ENCODE measurements around the gene MRPL40.
"Not testable (repeated sequence)": the region's sequence is repeated elsewhere in the genome, so short reads cannot be mapped to it uniquely, and the experiment has no call there.

MRPL40 gene

DNA sequence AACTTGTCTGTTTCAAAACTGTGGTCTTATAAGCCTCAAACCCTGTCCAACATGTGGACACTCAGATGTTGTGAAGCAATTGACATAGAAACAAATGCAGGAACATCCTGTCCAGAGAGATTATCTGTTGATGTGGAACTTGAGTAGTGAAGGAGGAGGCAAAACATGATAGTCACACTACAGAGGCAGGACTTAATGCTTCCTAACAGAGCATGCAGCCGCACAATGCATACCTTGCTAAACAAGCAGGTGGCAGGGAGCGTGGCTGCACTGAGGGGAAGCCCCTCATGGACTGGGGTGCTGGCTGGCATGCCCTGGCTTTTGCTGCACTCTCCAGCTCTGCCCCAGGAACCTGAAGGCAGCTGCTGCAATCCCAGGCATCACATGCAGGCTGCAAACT is 9.8 kb downstream of the MRPL40 start:
- no peak for DNase-seq

DNA sequence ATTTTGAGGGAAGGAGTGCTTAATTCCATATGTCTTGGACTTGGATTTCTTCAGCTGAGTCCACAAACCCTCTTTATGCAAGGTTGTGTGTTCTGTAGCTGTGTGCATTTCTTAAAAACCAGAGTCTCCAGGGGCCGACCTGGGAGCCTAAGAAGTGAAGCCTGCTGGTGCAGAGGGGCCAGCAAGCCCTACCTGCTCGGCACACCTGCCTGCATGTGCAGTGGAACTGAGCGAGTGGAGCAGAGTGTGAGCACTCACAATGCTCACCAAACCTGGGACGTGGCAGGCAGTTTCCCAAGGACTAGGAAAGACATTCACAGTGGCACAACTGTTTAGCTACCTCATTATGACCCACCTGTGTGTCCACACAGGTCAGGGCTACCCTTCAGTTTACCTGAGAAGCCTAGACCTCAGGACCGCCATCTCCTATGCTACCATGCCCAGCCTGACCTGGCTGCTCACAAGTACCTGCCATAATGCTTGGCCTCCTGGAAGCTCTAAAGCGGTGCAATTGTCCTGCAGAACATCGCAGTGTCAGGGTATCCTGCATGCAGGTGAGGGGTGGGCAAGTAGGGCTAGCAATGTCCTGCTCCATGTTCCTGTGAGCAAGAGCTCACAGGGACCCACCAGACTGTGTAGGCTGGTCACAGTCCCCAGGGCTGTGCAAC is 11.3 kb downstream of the MRPL40 start:
- DNase-seq = no peak

DNA sequence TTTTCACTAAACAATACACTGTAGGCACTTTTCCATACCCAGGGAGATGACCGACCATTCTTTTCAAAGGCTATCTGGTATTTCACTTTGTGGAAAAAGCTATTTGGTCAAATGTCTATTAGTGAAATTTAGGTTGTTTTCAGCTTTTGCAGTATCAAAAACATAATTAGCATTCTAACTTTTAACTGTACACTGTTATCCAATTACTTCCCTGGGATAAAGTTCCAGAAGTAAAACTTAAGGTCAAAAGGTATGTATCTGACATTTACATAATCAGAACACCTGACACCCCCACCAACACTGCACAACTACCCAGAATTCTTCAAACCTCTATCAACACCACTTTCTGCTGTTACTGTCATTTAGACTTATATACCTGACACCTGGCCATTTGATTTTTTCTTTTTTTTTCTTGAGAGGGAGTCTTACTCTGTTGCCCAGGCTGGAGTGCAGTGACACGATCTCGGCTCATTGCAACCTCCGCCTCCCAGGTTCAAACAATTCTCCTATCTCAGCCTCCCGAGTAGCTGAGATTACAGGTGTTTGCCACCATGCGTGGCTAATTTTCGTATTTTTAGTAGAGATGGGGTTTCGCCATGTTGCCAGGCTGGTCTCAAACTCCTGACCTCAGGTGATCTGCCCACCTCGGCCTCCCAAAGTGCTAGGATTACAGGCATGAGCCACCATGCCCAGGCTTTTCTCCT is 13.1 kb downstream of the MRPL40 start:
- not testable (repeated sequence) for DNase-seq

DNA sequence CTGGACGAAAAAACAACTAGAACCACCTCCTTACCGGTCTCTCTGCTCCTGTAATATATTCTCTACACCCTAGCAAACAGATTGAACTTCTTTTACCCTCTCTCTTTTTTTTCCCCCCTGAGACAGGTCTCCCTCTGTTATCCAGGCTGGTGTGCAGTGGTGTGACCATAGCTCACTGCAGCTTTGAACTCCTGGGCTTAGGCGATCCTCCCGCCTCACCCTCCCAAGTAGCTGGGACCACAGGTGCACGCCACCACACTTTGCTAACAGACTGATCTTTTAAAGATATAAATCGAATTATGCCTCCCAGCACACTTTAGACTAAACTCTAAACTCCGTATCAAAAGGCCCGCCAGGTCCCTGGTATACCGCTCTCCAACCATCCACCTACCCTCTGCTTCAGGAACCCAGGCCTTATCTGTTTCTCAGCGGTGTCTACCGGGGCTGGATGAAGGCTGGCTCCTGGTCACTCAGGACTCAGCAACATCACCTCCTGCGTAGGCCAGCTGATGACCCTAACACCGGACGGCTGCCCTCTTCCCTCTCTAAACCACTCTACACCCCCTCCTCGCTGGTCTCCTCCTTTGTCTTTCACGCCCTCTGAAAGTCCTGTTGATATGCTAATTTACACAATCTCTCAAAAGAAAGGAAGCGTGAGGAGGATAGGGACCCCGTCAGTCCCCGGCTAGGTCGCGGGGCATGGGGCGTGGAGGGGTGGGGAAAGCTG is 14.4 kb downstream of the MRPL40 start:
- no peak for DNase-seq

DNA sequence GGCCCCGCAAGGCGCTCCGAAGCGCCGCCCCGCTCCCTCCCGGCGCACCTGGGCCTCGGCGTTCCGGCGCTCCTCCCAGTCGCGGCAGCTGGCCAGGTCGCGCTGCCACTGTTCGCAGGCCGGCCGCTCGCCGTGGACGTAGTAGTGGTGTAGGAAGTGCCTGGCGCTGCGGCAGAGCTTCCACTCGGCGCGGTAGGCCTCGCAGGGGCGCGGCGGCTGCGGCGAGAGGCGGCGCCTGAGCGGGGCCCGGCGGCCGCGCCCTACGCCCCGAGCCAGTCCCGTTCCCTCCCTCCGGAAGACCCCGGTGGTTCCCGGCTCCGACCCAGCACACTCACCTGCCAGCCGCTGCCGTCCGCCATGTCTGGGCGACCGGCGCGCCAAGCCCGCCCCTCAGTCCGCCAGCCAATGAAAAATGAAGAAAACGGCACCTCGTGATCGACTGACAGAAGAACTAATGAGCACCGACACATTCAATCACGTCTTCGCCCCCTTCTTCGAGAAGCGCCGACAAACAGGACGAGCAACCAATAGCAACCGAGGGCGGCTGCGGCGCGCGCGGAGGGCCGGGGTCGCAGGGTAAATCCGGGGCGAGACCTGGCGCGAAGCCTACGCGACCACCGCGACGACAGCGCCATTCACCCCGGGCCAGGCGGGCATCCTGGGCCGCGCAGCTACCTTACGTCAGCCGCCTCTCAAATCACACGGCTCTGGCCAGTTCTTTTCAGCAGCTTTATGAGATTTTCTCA is 15.2 kb downstream of the MRPL40 start, which contains the start of gene C22orf39:
Gene C22orf39, minus strand, starts transcription at position 382 of the 746 bp plus-strand sequence. Its CDS starts 23 bp downstream, at position 359.
- peak; percentile 86 for DNase-seq

DNA sequence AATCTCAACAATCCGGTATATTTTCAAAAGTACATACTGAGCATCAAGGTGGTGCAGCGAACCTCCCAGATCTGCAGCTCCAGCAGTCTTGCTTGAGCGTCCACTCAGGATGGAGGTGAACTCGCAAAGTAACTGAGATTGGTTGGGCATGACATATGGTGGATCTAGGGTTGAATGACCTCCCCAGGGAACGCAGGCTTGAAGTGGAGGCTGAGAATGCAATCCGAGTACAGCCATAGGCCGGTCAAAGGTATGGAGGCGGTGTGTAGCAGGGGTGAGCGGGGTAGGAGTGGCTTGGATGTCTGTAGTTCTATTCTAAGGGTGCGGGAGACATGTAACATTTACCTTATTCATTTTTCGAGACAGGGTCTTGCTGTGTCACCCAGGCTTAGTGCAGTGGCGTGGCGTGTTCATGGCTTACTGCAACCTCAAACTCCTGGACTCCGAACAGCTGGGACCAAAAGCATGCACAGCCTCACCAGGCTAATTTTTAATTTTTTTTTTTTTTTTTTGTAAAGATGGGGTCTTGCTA is 15.8 kb downstream of the MRPL40 start:
- DNase-seq = peak; percentile 24

DNA sequence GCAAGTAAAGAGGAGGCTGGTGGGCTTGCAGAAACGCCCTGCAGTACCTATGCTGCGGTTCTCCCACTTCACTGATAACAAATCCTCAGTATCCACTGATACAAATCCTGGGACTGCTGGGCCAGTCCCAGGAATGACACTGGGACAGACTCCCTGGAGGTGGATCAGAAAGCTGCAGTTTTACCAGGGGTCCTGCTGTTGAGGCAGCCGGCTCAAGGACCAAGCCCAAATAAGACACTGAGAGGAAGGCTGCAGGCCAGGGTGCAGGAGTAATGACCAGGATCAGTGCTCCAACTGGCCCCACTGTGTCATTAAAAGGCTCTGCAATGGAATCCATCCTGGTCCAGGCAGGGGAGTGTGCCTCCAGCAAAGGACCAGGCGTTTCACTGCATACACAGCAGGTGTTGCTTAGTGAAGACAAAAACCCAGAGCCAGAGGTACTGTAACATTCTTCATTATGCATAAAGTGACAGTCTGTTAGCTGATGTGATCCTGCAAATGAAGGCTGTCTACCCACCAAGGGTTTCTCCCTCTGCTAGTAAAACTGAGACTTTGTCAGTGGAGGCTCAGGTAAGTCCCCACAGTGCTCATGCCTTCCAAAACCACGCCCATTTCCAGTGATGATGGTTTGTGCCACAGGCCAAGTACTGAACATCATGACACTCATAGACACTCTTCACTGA is 16.5 kb downstream of the MRPL40 start:
- DNase-seq = no peak

DNA sequence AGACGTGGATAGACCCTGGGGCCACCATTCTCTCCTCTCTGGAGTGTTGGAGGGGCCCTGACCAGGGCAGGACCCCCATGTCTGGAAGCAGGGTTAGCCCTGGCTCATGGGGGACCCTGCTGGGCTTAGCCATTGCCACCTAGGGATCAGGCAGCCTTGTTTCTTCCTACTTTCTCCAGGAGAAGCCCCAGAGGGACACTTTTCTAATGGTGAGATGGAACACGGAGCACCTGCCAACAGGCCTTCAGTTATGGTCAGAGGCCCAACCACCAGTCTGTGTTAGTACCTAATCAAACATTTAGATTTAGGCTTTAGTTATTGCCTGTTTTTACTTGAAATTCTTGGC is 17.1 kb downstream of the MRPL40 start:
- no peak for DNase-seq

DNA sequence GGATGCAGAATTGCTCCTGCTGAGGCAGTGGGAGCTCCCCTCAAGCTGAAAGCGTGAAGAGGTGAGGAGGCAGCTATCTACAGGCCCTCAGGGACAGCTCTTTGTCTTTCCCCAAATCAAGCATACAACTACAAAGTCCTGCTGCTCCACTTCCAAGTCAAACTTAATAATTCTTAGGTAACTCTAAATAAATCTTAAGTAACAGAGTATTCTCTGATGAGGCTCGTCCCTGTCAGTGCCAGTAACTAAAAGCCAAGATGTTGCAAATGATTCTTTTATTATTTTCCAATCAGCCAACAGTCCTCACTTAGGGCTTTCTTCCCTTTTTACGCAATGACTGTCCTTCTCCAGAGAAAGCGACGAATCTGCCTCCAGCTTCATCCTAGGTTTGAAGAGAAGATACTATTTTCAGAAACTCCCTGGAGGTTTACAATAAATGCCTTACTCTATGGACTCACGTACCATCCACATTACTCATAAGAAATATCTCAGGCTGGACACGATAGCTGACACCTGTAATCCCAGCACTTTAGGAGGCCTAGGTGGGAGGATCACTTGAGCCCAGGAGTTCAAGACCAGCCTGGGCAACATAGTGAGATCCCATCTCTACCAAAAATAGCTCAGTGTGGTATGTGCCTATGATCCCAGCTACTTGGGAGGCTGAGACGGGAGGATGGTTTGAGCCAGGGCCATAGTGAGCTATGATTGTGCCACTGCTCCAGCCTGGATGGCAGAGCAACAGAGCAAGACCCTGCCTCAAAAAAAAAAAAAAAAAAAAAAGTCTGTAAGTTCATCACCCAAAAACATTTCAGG is 18.2 kb downstream of the MRPL40 start:
- no peak for DNase-seq

DNA sequence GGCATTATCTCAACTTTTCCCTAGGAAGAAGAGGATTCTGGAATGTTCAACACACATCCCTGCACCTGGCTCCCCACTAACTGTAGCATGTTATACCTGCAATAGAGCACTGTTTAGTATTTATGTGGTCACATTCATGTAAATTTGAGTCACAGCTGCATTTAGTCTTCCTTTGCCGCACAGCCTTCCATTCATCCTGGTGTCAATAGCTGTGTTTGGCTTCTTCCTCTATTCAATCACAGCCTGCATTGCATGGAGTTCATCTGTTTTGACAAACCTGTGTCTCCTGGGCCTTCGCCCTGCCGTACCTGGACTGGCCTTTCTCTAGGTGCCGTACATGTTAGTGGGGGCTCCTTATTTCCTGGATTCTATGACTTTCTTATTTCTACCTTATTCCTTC is 19.2 kb downstream of the MRPL40 start:
- no peak for DNase-seq

DNA sequence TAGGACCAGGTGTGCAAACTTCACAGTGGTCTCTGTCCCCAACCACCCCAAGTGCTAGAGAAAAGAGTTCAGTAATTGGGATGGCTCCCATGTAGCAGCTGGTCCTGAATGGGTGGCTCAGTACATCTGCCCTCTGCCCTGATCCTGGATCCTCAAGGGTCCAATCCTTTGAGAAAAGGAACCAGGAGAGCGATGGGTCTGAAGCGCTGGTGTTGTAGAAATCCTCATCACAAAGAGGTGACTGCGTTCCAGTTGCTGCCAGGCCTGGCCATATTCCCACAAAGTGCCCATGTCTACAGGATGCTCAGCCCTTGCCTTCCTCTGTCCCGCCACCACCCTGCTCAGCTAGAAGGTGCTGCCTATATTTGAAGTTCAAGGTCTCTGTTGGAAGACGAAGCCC is 21.4 kb downstream of the MRPL40 start:
- no peak for DNase-seq

DNA sequence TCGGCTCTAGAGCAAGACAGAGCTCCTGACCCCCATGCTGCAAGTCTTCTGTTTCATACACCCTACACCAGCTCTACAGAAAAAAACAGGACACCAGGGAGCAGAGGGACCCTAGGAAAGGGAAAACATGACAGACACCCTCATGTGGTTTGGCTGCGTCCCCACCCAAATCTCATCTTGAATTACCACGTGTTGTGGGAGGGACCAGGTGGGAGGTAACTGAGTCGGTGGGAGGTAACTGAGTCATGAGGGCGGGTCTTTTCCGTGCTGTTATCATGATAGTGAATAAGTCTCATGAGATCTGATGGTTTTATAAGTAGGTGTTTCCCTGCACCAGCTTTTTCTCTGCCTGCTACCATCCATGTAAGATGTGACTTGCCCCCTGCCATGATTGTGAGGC is 21.8 kb downstream of the MRPL40 start:
- no peak for DNase-seq

DNA sequence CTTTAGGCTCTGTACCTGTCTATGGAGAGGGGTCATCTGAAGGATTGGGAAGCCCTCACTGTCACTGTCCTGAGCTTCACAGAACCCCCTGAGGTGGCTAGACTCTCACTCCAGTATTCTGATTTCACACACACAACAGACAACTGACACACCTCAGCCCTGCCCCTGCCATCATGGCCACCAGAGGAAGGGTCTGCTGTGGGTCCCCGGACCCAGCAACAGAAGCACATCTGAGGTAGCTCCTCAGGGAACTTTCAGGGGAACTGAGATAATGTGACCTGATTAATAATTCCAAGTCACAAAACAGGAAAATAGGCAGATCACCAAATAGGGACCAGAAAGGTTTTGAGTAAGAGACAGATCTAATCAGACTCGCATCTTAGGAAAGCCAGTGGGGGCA is 22.7 kb downstream of the MRPL40 start:
- DNase-seq = no peak

DNA sequence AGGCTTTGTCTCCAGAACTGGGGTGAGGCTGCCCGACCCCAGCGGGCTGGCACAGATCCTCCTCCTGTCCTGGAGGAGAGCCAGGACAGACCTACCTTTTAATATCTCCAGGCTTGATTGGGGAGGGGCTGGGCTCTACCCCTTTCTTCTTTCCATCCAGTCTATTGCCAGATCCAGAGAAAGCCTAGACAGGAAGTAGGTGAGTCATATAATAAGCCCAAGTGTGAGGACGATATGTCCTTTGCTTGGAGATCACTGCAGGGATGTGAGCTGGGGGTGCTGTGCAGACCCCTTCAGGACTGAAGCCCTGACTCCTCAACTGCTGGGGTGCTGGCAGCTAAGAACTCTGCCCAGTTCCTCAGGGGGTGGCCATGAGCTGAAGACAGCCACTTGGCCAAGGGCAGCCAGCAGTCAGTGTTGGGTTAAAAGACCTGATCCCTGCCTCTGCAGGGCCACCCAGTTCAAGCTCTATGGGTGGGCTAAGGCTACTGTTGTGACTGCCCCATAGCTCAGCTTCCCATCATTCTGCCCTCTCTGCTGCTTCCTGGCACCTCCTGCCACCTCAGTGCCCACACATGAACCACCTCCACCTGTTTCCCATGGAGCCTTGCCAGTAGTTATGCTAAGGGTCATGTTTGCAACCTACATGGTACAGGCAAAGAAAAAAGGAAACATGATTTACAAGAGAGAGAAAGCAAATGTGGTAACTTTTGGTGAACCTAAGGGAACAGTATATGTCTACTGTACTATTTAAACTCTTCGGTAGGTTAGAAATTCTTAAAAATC is 23.4 kb downstream of the MRPL40 start:
- no peak for DNase-seq

DNA sequence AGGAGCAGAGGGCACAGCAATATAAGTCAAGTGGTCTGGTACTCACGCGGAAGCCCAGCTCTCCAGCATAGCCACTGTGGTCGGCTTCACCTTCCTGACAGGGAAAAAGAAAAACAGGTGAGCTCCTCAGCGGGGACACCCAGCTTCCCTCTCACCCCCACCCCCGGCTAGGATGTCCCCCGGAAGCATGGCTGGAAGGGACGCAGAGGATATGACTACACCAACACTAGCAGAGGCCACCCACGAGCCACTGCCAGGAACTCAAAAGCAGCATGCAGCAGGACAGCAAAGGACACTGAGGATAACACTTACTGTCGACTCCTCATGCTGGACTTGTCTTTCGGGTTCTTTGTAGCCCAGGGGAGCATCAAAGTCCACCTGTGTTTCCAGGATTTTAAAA is 24.2 kb downstream of the MRPL40 start:
- DNase-seq = no peak

DNA sequence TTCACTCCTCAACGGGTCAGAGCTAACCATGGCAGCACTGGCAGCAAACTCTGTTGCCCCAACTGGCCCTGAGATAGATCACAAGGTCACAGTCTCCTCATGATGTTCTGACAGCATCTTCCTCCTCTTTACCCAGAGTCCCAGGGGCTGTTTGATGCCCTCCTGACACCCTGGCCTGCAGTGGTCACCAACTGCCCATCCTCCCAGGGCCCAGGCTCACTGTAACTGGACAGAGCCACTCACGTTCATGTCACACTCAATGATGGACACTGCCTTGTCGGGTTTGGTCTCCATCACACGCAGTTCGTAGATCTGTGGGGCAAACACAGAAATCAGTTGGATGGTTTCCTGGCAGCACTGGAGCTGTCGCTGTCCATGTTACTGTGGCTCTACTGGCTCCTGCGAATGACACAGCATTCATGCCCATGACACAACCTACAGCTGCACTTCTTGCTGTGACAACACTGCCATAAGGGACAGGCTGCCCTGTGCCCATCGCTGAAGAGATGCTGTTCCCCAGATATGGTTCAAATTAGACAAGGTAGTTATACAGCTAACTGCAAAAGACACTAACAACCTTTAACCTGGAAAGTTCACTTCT is 25.6 kb downstream of the MRPL40 start:
- DNase-seq = no peak

DNA sequence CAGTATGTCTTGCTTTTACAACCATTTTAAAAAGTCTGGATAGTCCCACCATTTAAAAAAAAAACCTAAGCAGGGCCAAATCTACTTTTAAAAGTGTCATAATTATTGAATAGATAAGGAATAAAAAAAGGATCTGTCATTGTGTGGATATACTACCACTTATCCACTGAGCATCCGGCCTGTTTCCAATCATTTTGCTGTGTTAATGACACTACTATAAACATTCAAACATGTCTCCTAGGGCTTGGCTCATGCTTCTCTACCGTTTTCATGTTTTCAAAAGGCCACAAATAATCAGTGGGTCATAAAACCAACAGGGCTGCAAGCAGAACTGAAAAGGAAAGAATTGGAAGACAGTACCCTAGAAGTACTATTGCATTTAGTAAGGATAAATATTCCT is 27.7 kb downstream of the MRPL40 start:
- no peak for DNase-seq

DNA sequence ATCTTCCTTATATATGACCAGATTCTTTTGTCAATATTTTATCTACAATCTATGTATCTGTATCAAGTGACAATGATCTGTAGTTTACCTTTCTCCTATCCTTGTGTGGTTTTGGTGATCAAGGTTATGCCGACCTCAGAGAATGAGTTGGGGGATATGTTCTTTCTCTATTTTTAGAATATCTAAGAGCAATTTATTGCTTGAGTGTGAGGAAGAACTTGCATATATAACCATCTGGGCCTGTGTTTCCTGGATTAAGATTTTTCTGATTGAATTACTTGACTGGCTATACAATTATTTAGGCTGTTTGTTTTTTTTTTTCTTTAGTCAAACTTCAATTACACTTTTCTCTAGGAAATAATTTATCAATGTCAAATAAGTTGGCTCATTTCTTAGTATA is 29.2 kb downstream of the MRPL40 start:
- DNase-seq = no peak

DNA sequence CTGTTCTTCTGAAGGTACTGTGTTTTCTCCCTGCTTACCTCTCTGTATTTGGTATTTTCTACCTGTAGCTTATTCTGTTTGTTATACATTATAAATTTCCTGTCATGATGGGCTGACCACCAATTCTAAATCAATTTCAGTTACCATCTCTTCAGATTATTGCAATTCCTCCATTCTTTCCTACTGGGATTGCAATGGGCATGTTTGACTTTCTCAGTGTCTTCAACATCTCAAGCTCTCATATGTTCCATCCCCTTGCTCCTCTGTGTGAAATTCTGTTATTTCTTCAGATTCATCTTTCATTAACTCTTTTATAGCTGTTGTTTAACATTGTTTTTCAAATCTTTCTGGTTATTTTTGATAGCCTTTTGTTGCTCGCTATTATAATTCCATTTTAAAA is 30.7 kb downstream of the MRPL40 start:
- DNase-seq = no peak
